ENCODE data around the gene ASTN2. TPM values are rescaled to one million over a fixed set of nuclear protein-coding genes. Genes with fewer than 3 reads are reported as not detected.

ASTN2 gene
- total RNA-seq, 1 donor from 2014 or later, result 15.9 TPM

DNA sequence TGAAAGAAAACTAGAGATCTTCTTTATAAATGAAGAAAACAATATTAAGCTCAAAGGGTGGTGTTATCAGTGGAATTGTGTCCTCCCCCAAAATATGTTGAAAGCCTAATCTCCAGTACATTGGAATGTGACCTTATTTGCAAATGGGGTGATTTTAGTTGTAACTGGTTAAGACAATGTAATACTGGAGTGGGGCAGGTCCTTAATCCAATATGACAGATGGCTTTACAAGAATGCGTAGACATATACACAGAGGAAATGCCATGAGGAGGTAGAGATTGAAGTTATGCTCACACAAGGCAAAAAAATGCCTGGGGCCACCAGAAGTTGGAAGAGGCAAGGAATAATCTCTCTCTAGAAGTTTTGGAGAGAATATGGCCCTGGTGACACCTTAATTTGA is 741.5 kb downstream of the ASTN2 start:
- Mint-ChIP-seq H3K36me3 (peaks cover 10% of the 10 kb centered on the region), H3K27me3 (no peaks in the 10 kb centered on the region)

DNA sequence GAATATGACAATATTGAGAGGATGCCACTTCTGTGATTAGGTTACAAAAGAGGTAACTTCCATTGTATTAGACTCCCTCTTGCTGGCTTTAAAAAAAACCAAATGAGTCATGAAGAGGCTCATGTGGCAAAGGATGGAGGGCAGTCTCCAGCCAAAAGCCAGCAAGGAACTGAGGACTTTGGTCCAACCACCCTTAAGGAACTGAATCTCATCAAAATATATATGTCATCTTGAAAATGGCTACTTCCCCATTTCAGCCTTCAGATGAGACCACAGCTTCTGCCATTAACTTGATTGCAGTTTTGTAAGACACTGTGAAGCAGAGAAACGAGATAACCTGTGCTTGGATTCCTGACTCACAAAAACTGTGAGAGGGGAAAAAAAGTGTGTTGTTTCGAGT is 743.3 kb downstream of the ASTN2 start:
- Mint-ChIP-seq H3K27me3 (no peaks in the 10 kb centered on the region), H3K36me3 (peaks cover 10% of the 10 kb centered on the region), H3K9me3 (peaks cover 7% of the 10 kb centered on the region), H3K27ac (no peak overlapping the region), H3K4me3 (no peak overlapping the region), H3K4me1 (ENCODE audit: unreplicated experiment) (peaks cover 13% of the 10 kb centered on the region)
- no peak for DNase-seq (ENCODE audit: extremely low spot score, unreplicated experiment)
- TF ChIP-seq, protein P1, sequence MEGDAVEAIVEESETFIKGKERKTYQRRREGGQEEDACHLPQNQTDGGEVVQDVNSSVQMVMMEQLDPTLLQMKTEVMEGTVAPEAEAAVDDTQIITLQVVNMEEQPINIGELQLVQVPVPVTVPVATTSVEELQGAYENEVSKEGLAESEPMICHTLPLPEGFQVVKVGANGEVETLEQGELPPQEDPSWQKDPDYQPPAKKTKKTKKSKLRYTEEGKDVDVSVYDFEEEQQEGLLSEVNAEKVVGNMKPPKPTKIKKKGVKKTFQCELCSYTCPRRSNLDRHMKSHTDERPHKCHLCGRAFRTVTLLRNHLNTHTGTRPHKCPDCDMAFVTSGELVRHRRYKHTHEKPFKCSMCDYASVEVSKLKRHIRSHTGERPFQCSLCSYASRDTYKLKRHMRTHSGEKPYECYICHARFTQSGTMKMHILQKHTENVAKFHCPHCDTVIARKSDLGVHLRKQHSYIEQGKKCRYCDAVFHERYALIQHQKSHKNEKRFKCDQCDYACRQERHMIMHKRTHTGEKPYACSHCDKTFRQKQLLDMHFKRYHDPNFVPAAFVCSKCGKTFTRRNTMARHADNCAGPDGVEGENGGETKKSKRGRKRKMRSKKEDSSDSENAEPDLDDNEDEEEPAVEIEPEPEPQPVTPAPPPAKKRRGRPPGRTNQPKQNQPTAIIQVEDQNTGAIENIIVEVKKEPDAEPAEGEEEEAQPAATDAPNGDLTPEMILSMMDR (conservative IDR thresholded peaks at IDR 0.05), result no peak

More for the DNA sequence above, 741.5 kb downstream of the ASTN2 start:
- Mint-ChIP-seq H3K4me3 (no peak overlapping the region), H3K9me3 (peaks cover 7% of the 10 kb centered on the region), H3K4me1 (ENCODE audit: unreplicated experiment) (peaks cover 13% of the 10 kb centered on the region), H3K27ac (no peak overlapping the region)
- DNase-seq (ENCODE audit: extremely low spot score, unreplicated experiment), result no peak
- TF ChIP-seq, protein P1 (conservative IDR thresholded peaks at IDR 0.05), result no peak

DNA sequence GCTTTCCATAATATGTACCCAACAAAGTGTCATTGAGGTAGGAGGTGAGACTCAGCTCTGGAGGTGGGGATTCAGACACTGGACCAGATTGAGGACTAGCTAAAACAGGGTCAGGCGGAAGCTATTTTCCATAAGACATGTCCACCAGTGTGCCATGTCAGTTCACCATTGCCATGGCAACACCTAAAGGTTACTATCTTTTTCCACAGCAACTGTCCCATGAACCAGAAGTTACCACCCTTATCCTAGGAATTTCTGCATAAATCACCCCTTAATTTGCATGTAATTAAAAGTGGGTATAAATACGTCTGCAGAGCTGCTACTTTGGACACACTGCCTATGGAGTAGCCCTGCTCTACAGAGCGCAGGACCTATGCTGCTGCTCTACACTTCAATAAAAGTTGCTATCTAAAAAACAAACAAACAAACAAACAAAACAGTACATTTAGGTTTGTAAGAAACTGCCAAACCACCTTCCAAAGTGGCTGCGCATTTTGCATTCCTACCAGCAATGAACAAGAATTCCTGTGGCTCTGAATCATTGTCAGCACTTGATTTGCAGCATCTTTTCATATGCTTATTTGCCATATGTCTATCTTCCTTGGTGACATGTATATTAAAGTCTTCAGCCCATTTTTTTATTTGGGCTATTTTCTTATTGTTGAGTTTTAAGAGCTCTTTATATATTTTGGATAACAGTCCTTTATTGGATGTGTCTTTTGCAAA is 745.7 kb downstream of the ASTN2 start:
- Mint-ChIP-seq H3K4me3 (no peak overlapping the region), H3K27ac (no peak overlapping the region), H3K9me3 (peaks cover 7% of the 10 kb centered on the region), H3K36me3 (peaks cover 10% of the 10 kb centered on the region), H3K4me1 (ENCODE audit: unreplicated experiment) (no peaks in the 10 kb centered on the region), H3K27me3 (no peaks in the 10 kb centered on the region)
- TF ChIP-seq, protein P1 (conservative IDR thresholded peaks at IDR 0.05), result no peak
- DNase-seq (ENCODE audit: extremely low spot score, unreplicated experiment), result no peak

DNA sequence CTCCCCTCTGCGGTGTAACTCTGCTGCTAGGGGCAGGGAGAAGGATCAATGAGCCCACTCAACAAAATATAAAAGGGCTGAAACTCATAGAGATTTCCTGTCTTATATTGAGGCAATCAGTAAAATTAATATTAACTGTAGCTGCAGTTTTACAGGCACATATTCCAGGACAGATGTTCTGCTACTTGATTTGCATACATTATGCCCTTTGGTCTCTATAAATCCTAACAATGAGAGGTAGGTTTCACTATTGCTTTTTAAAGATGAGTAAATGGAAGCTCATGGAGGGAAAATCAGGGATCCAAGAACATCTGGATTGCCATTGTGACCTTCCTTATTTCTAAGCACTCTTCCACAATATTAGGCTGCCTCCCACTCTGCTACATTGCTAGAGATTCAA is 751.3 kb downstream of the ASTN2 start:
- no peaks in the 10 kb centered on the region for H3K36me3 Mint-ChIP-seq
- H3K9me3 Mint-ChIP-seq, result no peaks in the 10 kb centered on the region
- H3K27me3 Mint-ChIP-seq, result no peaks in the 10 kb centered on the region
- H3K4me1 Mint-ChIP-seq (ENCODE audit: unreplicated experiment), result no peaks in the 10 kb centered on the region
- DNase-seq (ENCODE audit: extremely low spot score, unreplicated experiment), result no peak
- TF ChIP-seq, protein P1 (conservative IDR thresholded peaks at IDR 0.05), result no peak
- no peak overlapping the region for H3K4me3 Mint-ChIP-seq
- H3K27ac Mint-ChIP-seq, result no peak overlapping the region

DNA sequence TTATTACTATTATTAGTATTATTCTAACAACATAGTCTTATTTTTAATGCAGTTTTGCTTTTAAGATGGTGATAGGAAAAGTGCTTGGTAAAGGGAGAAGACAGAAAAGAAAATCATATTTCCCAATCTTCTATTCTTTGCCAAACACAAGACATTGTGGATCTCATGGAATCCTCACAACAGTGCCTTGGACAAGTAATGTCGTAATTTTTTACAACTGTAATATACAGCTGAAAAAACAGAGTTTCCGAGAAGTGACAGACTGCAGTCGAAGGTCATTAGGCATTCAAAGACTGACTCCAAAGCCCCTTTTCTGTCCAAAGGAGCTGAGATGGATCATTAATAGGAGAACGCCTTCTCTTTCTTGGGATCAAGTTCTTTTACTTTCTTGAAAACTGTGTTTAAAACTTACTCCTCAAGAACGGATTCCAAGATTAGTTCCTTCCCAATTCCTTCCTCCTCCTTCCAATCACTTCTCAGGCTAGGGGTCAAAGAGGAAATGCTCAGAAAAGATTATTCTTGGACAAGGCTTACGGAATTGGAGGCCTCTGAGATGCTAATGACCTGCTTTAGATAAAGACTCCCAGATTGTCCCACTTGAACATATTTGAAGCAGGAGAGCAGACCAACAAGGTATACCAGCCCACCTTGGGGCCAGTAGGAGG is 752.1 kb downstream of the ASTN2 start:
- Mint-ChIP-seq H3K4me3 (no peak overlapping the region), H3K4me1 (ENCODE audit: unreplicated experiment) (no peaks in the 10 kb centered on the region), H3K27me3 (no peaks in the 10 kb centered on the region), H3K27ac (no peak overlapping the region), H3K9me3 (no peaks in the 10 kb centered on the region), H3K36me3 (no peaks in the 10 kb centered on the region)
- TF ChIP-seq, protein P1 (conservative IDR thresholded peaks at IDR 0.05), result no peak
- DNase-seq (ENCODE audit: extremely low spot score, unreplicated experiment), result no peak
